Measurements from ENCODE around the gene CAMK1D.

Gene CAMK1D

DNA sequence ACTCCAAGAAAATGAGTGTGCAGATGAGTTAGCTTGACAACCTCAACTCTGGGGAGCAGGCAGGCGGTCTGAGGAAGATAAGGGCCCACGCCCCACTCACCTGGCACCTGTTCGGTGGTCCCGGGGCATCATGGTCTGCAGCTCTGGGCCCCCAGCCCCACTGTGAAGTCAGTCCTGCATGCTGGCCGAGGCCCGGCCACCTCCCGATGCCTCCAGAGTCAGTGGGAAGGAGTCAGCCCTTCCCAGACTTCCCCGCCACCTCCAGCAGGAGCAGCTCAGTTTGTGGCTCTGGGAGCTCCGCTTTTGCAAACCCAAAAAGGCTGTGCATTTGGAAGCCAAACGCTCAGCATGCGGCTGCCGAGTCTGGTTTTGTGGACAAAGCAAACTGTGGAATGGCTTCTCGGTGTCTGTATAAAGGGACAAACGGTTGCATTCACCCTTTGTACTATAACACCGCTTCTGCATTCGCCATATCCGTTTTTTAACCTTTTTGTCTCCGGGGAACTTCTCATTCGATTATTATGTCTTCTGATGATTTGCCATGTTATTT is 484.8 kb downstream of the CAMK1D start:
- DNase-seq (ENCODE audit: extremely low read depth, low read depth): no peak
- TF ChIP-seq CTCF (IDR thresholded peaks at IDR 0.05; ENCODE audit: low read depth, low read length): no peak

DNA sequence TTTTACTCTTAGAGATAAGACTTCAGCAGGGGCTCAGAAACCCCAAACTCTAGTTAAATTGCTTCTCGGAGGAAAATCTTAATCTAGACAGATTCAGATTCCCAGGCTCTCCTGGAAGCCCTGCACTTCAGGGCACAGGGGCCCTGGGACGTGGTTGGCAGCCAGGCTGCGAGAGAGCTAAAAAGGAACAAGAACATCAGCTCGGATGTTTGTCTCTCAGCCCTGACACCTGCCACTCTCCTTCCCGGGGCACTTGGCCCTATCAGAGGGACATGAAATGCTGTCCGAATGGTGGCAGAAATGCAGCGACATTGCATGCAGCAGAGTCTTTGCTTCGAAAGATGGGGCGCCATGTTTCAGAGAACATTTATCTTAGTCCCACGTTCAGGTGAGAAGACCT is 485.4 kb downstream of the CAMK1D start:
- DNase-seq (ENCODE audit: extremely low read depth, low read depth): no peak
- TF ChIP-seq CTCF (IDR thresholded peaks at IDR 0.05; ENCODE audit: low read depth, low read length): no peak

- DNase-seq (ENCODE audit: extremely low read depth, low read depth): no peak
- no peak for TF ChIP-seq CTCF (IDR thresholded peaks at IDR 0.05; ENCODE audit: low read depth, low read length)
These were observed 486.4 kb downstream of the CAMK1D start for GRCh38 chr10:12835709-12836108.

GRCh38 chr10:12838366-12838765 is 489.0 kb downstream of the CAMK1D start:
- no peak for DNase-seq (ENCODE audit: extremely low read depth, low read depth)
- no peak for TF ChIP-seq CTCF (IDR thresholded peaks at IDR 0.05; ENCODE audit: low read depth, low read length)

- no peak for TF ChIP-seq CTCF (IDR thresholded peaks at IDR 0.05; ENCODE audit: low read depth, low read length)
These were observed 489.9 kb downstream of the CAMK1D start for GRCh38 chr10:12838995-12839927.

GRCh38 chr10:12839941-12840611 is 490.7 kb downstream of the CAMK1D start:
- no peak for TF ChIP-seq CTCF (IDR thresholded peaks at IDR 0.05; ENCODE audit: low read depth, low read length)
- DNase-seq (ENCODE audit: extremely low read depth, low read depth): no peak

More at GRCh38 chr10:12838995-12839927, 489.9 kb downstream of the CAMK1D start:
- no peak for DNase-seq (ENCODE audit: extremely low read depth, low read depth)

- TF ChIP-seq CTCF (IDR thresholded peaks at IDR 0.05; ENCODE audit: low read depth, low read length): no peak
- DNase-seq (ENCODE audit: extremely low read depth, low read depth): no peak
These were observed 492.1 kb downstream of the CAMK1D start for GRCh38 chr10:12841426-12841825.

All from AG09319 (cell line).